Prostate gland (tissue), 2 donors: ENCODE data around the gene GRIN3B. TPM values are rescaled to one million over a fixed set of nuclear protein-coding genes. Genes with fewer than 3 reads are reported as not detected.
A peak's percentile ranks its signal among the peaks of the same experiment; 100 is the strongest.

Experiments used
- DNase-seq: peaks from one replicate; pipeline ENCODE4 v3.0.0-alpha.2; 2019; ENCODE audit warnings: low spot score
- H3K27ac ChIP-seq, 2 donors: fragments of 200-600 bp; sonication (generic); 2 replicates each; pipeline ENCODE4 v1.5.1; 2017 to 2019
- H3K27me3 ChIP-seq: fragments of 200-600 bp; sonication (generic); replicated peaks from 2 replicates; pipeline ENCODE4 v1.5.1; 2019; ENCODE audit not compliant: insufficient read depth
- H3K36me3 ChIP-seq, 2 donors: fragments of 200-600 bp; sonication (generic); 1 replicate in 1 of 2; 2 replicates in 1 of 2; pipeline versions ENCODE4 v1.5.1 to v1.8.1; 2017 to 2019
- H3K4me1 ChIP-seq: fragments of 200-600 bp; sonication (generic); replicated peaks from 2 replicates; pipeline ENCODE4 v1.5.1; 2019
- H3K4me3 ChIP-seq, 2 donors: fragments of 200-600 bp; sonication (generic); 2 replicates each; pipeline ENCODE4 v1.5.1; 2017 to 2019
- H3K9me3 ChIP-seq: fragments of 200-600 bp; sonication (generic); 2 replicates; pipeline ENCODE4 v1.5.1; 2017
- CTCF ChIP-seq, 4 experiments: fragments of 200-600 bp in 2 of 4; fragments of 450-650 bp in 2 of 4; sonication (generic) in 2 of 4; IDR thresholded peaks; 1 replicate in 3 of 4; 2 replicates in 1 of 4; pipeline ENCODE4 v1.5.1; 2016 to 2019; ENCODE audit warnings: antibody characterized with exemption in 4 of 4, mild to moderate bottlenecking in 2 of 4, moderate library complexity in 2 of 4
- POLR2A ChIP-seq: fragments of 450-650 bp; IDR thresholded peaks from one replicate; pipeline ENCODE4 v1.6.1; 2016; ENCODE audit warnings: antibody characterized with exemption, mild to moderate bottlenecking
- POLR2AphosphoS5 ChIP-seq: sonication (generic); formaldehyde crosslinking; IDR thresholded peaks from one replicate; pipeline ENCODE4 v1.6.1; 2017; ENCODE audit warnings: antibody characterized with exemption
- WGBS: methylation state at CpG from one replicate; pipeline ENCODE4 v1.1.5; 2018; 5-methylcytosine and 5-hydroxymethylcytosine counted together
- intact Hi-C: fragments of 100-400 bp; cut with DNase I; formaldehyde crosslinking; loops from one replicate; pipeline ENCODE4 v1.14.2; 2022
- total RNA-seq, 2 donors: library from RNA; depleted of rRNA; stranded (reverse); fragments of >200 nt; gene quantifications; one replicate each; pipeline ENCODE4 v1.1.0, GENCODE V29; 2016

GRIN3B gene
- under 1 TPM in 1 of 2 donors, not detected in 1; 0.34 TPM for total RNA-seq

GRCh38 chr19:1000095-1000494 lies at the start of gene GRIN3B:
TSS of gene GRIN3B (plus strand) at chr19:1000419. CDS start at chr19:1000438, 19 bp downstream.
- Histone ChIP-seq H3K36me3 (no peaks in the 10 kb centered on the region), H3K27ac (no peak within 1 kb of the TSS), H3K9me3 (no peaks in the 10 kb centered on the region), H3K4me1 (peaks cover 6% of the 10 kb centered on the region), H3K4me3 (no peak within 1 kb of the TSS), H3K27me3 (peaks cover 13% of the 10 kb centered on the region)
- TF ChIP-seq POLR2A (no peak), CTCF (IDR thresholded peaks at IDR 0.05) (peak in 3 of 4 experiments; percentile 30 to 54 (median 49)), POLR2AphosphoS5 (no peak)
- intact Hi-C loops: no loop called here
- 1% methylated on average over 25 of the region's 43 CpGs for WGBS
- DNase-seq: peak; percentile 38

- peak overlapping the region; percentile 25 to 35 for H3K4me3 ChIP-seq
These were observed 48.1 kb upstream of the GRIN3B start for GRCh38 chr19:952049-952679.

GRCh38 chr19:952680-953444 lies 47.4 kb upstream of the GRIN3B start:
- intact Hi-C loops: no loop called here

More at GRCh38 chr19:952049-952679, 48.1 kb upstream of the GRIN3B start:
- Histone ChIP-seq H3K27me3 (no peaks in the 10 kb centered on the region), H3K36me3 (no peaks in the 10 kb centered on the region), H3K9me3 (no peaks in the 10 kb centered on the region), H3K4me1 (peaks cover 8% of the 10 kb centered on the region), H3K27ac (peak overlapping the region; percentile 30 to 76)
- 77% methylated on average over 14 of the region's 14 CpGs for WGBS
- TF ChIP-seq POLR2AphosphoS5 (no peak), CTCF (IDR thresholded peaks at IDR 0.05) (no peak)
- DNase-seq: no peak
- intact Hi-C loops: no loop called here

GRCh38 chr19:953445-954271 lies 46.6 kb upstream of the GRIN3B start:
- Histone ChIP-seq H3K27ac (peak overlapping the region; percentile 30 to 76), H3K36me3 (no peaks in the 10 kb centered on the region), H3K9me3 (no peaks in the 10 kb centered on the region), H3K4me3 (peak overlapping the region; percentile 25 to 35), H3K4me1 (peaks cover 8% of the 10 kb centered on the region), H3K27me3 (no peaks in the 10 kb centered on the region)
- TF ChIP-seq POLR2A: no peak
- no peak for TF ChIP-seq CTCF (IDR thresholded peaks at IDR 0.05)
- TF ChIP-seq POLR2AphosphoS5: no peak
- intact Hi-C loops: no loop called here
- DNase-seq: no peak
- 47% methylated on average over 32 of the region's 33 CpGs for WGBS

More at GRCh38 chr19:952680-953444, 47.4 kb upstream of the GRIN3B start:
- Histone ChIP-seq H3K4me3 (peak overlapping the region; percentile 25 to 35), H3K36me3 (no peaks in the 10 kb centered on the region), H3K4me1 (peaks cover 8% of the 10 kb centered on the region), H3K27ac (peak overlapping the region; percentile 30 to 76), H3K9me3 (no peaks in the 10 kb centered on the region), H3K27me3 (no peaks in the 10 kb centered on the region)
- TF ChIP-seq POLR2AphosphoS5 (no peak), CTCF (IDR thresholded peaks at IDR 0.05) (no peak), POLR2A (no peak)
- DNase-seq: peak; percentile 27
- 27% methylated on average over 18 of the region's 21 CpGs for WGBS
